ENCODE results near the gene EPHA5.

- TF ChIP-seq GABPA (IDR thresholded peaks at IDR 0.05; ENCODE audit: low read depth), result no peak
- TF ChIP-seq, protein P1, sequence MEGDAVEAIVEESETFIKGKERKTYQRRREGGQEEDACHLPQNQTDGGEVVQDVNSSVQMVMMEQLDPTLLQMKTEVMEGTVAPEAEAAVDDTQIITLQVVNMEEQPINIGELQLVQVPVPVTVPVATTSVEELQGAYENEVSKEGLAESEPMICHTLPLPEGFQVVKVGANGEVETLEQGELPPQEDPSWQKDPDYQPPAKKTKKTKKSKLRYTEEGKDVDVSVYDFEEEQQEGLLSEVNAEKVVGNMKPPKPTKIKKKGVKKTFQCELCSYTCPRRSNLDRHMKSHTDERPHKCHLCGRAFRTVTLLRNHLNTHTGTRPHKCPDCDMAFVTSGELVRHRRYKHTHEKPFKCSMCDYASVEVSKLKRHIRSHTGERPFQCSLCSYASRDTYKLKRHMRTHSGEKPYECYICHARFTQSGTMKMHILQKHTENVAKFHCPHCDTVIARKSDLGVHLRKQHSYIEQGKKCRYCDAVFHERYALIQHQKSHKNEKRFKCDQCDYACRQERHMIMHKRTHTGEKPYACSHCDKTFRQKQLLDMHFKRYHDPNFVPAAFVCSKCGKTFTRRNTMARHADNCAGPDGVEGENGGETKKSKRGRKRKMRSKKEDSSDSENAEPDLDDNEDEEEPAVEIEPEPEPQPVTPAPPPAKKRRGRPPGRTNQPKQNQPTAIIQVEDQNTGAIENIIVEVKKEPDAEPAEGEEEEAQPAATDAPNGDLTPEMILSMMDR (IDR thresholded peaks at IDR 0.05; ENCODE audit: insufficient read depth, low read length), result no peak
Observed at GRCh38 chr4:65550500-65550899, 119.8 kb downstream of the EPHA5 start.
